Brain microvascular endothelial cell (primary cell): ENCODE results near the gene CACNG8.

Source experiments
- DNase-seq: peaks from one replicate; pipeline ENCODE4 v3.0.0-alpha.2; 2020
- H3K27ac ChIP-seq: fragments of 250-450 bp; sonication (Bioruptor Pico); 2 replicates; pipeline ENCODE4 v1.5.1; 2020; ENCODE audit warnings: mild to moderate bottlenecking, moderate library complexity
- H3K27me3 ChIP-seq: fragments of 250-450 bp; sonication (Bioruptor Pico); replicated peaks from 2 replicates; pipeline ENCODE4 v1.5.1; 2020; ENCODE audit warnings: mild to moderate bottlenecking
- H3K36me3 ChIP-seq: fragments of 250-450 bp; sonication (Bioruptor Pico); replicated peaks from 2 replicates; pipeline ENCODE4 v1.5.1; 2020; ENCODE audit warnings: mild to moderate bottlenecking
- H3K4me3 ChIP-seq: 2 replicates; pipeline ENCODE4 v1.5.1; 2011; ENCODE audit warnings: low read depth, mild to moderate bottlenecking, control low read depth, low read length, moderate library complexity
- CTCF ChIP-seq: IDR thresholded peaks from 2 replicates; pipeline ENCODE4 v1.5.1; 2011; ENCODE audit warnings: low read depth, mild to moderate bottlenecking, moderate library complexity, low read length, control low read depth, inconsistent platforms; ENCODE audit errors: missing control alignments
- in situ Hi-C: cut with HindIII; loops from 2 replicates; pipeline ENCODE4 v1.10.0; 2017; ENCODE audit warnings: low sequenced_read_pairs, low pct_ligation_motif_present

Gene CACNG8

GRCh38 chr19:53978975-53979801 lies 16.5 kb downstream of the CACNG8 start:
- Histone ChIP-seq H3K36me3 (no peaks in the 10 kb centered on the region), H3K27me3 (no peaks in the 10 kb centered on the region), H3K27ac (no peak overlapping the region), H3K4me3 (peak overlapping the region; percentile 52)
- no peak for TF ChIP-seq CTCF
- in situ Hi-C loops: no loop called here
- DNase-seq: no peak

GRCh38 chr19:53980539-53981375 lies 18.0 kb downstream of the CACNG8 start:
- H3K27me3 ChIP-seq: no peaks in the 10 kb centered on the region
- H3K27ac ChIP-seq: peak overlapping the region; percentile 49
- in situ Hi-C loops: no loop called here
- TF ChIP-seq CTCF: no peak
- no peaks in the 10 kb centered on the region for H3K36me3 ChIP-seq
- peak; percentile 70 for DNase-seq
- H3K4me3 ChIP-seq: peak overlapping the region; percentile 39

- TF ChIP-seq CTCF: no peak
- no peak for DNase-seq
- Histone ChIP-seq H3K4me3 (no peak overlapping the region), H3K36me3 (no peaks in the 10 kb centered on the region), H3K27ac (peak overlapping the region; percentile 40), H3K27me3 (no peaks in the 10 kb centered on the region)
- in situ Hi-C loops: no loop called here
These were observed 18.7 kb downstream of the CACNG8 start for GRCh38 chr19:53981376-53981951.

- TF ChIP-seq CTCF: no peak
- in situ Hi-C loops: no loop called here
- Histone ChIP-seq H3K27me3 (no peaks in the 10 kb centered on the region), H3K4me3 (peak overlapping the region; percentile 34), H3K27ac (no peak overlapping the region), H3K36me3 (no peaks in the 10 kb centered on the region)
- DNase-seq: no peak
These were observed 19.3 kb downstream of the CACNG8 start for GRCh38 chr19:53982001-53982451.

GRCh38 chr19:53982611-53983010 lies 19.9 kb downstream of the CACNG8 start:
- in situ Hi-C loops: no loop called here
- H3K36me3 ChIP-seq: no peaks in the 10 kb centered on the region
- DNase-seq: no peak
- H3K27ac ChIP-seq: no peak overlapping the region
- H3K4me3 ChIP-seq: no peak overlapping the region
- H3K27me3 ChIP-seq: no peaks in the 10 kb centered on the region
- no peak for TF ChIP-seq CTCF
